Keratinocyte (primary cell): ENCODE data around the gene BABAM2.

Experiments used
- CTCF ChIP-seq, 3 experiments: IDR thresholded peaks in 1 of 3; conservative IDR thresholded peaks in 1 of 3; optimal IDR thresholded peaks in 1 of 3; 2 replicates in 2 of 3; 3 replicates in 1 of 3; pipeline versions ENCODE3 to v1.5.1; 2011; ENCODE audit warnings: low read length in 3 of 3, mild to moderate bottlenecking in 3 of 3, moderate library complexity in 2 of 3, control low read depth in 1 of 3, inconsistent platforms in 1 of 3; ENCODE audit not compliant: insufficient read depth in 2 of 3; ENCODE audit errors: extremely low read depth in 1 of 3
- EZH2 ChIP-seq: IDR thresholded peaks from one replicate; pipeline ENCODE4 v1.6.1; 2012; ENCODE audit warnings: inconsistent platforms, mild to moderate bottlenecking, low read length, moderate library complexity

DNA sequence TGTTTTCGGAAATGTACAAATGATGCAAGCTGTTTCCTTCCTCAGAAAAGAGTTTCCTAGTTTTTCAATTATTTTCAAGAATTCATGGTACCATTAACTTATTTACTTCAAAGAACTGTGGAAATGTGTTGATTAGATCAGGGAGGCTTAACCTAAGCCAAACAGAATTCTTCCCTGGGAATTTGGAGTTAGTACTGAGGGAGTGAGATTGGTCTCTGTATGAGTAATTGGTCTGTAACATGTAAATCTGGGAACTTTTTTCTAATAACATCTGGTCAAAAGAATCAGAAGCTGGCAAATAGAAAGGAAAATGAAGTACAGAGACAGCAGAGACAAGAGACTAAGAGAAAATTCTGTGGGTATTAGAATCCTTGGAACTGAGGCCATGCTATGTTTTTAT lies 145.8 kb downstream of the BABAM2 start:
- no peak for TF ChIP-seq CTCF (optimal IDR thresholded peaks at IDR 0.05 in 1 of 3, IDR thresholded peaks at IDR 0.05 in 1 of 3, conservative IDR thresholded peaks at IDR 0.05 in 1 of 3; ENCODE audit: extremely low read depth in 1 of 3, insufficient read depth in 2 of 3, low read length in 3 of 3)
- no peak for TF ChIP-seq EZH2
